ENCODE measurements around the gene COASY.

COASY gene

GRCh38 chr17:42574463-42574862 lies 12.5 kb downstream of the COASY start:
- Mint-ChIP-seq H3K4me3 (peak overlapping the region in 1 of 3 experiments; percentile 51), H3K27me3 (ENCODE audit: low read depth) (no peaks in the 10 kb centered on the region), H3K36me3 (ENCODE audit: low read depth) (peaks cover 57% of the 10 kb centered on the region), H3K9me3 (no peaks in the 10 kb centered on the region), H3K27ac (no peak overlapping the region), H3K4me1 (peaks cover 31% of the 10 kb centered on the region)
- no peak for TF ChIP-seq CTCF (IDR thresholded peaks at IDR 0.05; ENCODE audit: unreplicated experiment in 3 of 3)

DNA sequence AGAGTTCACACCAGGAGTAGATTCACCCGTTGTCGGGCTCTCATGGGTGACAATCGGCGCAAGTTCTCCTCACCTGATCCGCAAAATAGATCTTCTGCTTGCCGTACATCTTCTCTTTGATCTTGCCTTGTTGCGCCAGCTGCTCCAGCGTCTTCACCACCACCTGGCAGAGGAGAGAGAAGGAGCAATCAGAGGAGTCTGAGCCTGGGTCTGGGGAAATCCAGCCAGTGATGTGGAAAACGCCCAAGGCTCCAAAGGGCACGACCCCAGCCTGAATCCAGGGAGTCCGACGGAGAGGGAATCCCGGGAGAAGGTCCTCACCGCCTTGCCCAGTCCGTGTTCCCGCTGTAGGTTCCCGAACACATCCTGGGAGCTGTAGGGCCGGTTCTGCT lies 15.2 kb downstream of the COASY start:
- Mint-ChIP-seq H3K27ac (peak overlapping the region; percentile 5 to 88 (median 64)), H3K4me3 (peak overlapping the region; percentile 98 to 99 (median 98)), H3K27me3 (ENCODE audit: low read depth) (peaks cover 3% of the 10 kb centered on the region), H3K9me3 (no peaks in the 10 kb centered on the region), H3K36me3 (ENCODE audit: low read depth) (peaks cover 33% of the 10 kb centered on the region), H3K4me1 (peaks cover 31% of the 10 kb centered on the region)
- no peak for TF ChIP-seq CTCF (IDR thresholded peaks at IDR 0.05; ENCODE audit: unreplicated experiment in 3 of 3)

DNA sequence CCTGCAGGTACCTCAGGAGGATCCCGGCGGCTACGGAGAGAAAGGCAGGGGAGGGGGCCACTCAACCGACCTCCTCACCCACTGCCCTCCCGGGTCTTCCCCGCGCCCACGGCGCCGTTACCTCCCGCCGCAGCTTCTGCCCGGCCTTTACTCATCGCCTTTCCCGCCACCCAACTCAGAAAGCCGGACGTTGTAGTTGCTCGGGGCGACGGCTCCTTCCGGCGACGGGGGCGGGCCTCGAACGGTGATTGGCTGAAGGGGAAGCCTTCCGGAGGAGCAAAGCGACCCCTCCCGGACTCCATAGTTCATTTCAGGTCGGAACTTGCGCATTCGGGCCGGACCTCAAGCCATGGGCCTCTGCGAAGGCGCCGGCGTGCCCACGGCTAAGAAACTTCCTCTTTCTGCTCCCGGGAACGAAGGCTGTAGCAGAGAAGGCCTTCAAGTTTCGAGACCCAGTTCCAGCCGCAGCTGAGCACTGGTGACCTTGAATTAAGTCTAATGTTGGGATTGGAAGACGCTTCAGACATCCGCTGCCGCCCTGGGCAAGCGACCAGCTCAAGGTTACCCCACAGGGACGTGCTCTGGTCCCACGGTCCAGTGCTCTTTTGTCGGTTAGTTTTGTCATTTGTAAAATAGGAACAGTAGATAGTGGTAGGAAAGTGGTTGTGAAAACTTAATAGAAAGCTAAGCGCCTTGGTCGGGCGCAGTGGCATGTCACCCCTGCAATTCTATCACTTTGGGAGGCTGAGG lies 15.8 kb downstream of the COASY start, which contains the start of gene PSMC3IP:
PSMC3IP (minus strand) TSS at position 198 of the 750 bp plus-strand sequence; CDS start at position 155, 43 bp downstream.
- H3K36me3 Mint-ChIP-seq (ENCODE audit: low read depth): peaks cover 32% of the 10 kb centered on the region
- peak within 1 kb of the TSS; percentile 87 to 96 (median 88) for H3K27ac Mint-ChIP-seq
- peaks cover 3% of the 10 kb centered on the region for H3K27me3 Mint-ChIP-seq (ENCODE audit: low read depth)
- H3K9me3 Mint-ChIP-seq: no peaks in the 10 kb centered on the region
- peak in 1 of 3 experiments; percentile 26 for TF ChIP-seq CTCF (IDR thresholded peaks at IDR 0.05; ENCODE audit: unreplicated experiment in 3 of 3)
- peaks cover 31% of the 10 kb centered on the region for H3K4me1 Mint-ChIP-seq
- H3K4me3 Mint-ChIP-seq: peak within 1 kb of the TSS; percentile 98 to 99 (median 98)

DNA sequence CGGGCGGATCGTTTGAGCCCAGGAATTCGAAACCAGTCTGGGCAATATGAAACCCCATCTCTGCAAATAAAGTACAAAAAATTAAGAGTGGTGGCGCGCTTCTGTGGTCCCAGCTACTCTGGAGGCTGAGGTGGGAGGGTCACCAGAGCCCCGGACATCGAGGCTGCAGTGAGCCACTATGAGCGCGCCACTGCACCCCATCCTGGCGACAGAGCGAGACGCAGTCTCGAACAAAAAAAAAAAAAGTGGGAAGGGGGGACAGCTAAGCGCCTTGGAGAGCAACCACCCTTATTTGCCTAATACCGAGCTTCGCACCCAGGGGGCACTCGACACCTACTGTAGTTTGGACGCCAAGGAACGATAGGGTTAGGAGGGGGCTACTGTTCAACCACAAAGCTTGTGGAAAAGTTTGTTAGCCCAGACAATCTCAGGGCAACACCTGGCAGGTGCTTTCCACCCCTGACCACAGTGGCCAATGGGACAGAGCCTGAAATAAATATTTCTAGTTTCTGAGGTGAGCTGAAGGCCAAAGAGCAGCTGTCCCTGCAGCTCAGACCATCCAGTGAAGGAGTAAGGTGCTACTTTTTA lies 16.4 kb downstream of the COASY start:
- no peaks in the 10 kb centered on the region for H3K9me3 Mint-ChIP-seq
- TF ChIP-seq CTCF (IDR thresholded peaks at IDR 0.05; ENCODE audit: unreplicated experiment in 3 of 3): peak; percentile 74 to 75 (median 75)

GRCh38 chr17:42579794-42580551 lies 18.0 kb downstream of the COASY start:
- Mint-ChIP-seq H3K36me3 (ENCODE audit: low read depth) (peaks cover 31% of the 10 kb centered on the region), H3K4me1 (peaks cover 31% of the 10 kb centered on the region), H3K27ac (peak overlapping the region in 1 of 3 experiments; percentile 8), H3K4me3 (peak overlapping the region; percentile 57 to 78 (median 69)), H3K9me3 (no peaks in the 10 kb centered on the region), H3K27me3 (ENCODE audit: low read depth) (peaks cover 3% of the 10 kb centered on the region)
- TF ChIP-seq CTCF (IDR thresholded peaks at IDR 0.05; ENCODE audit: unreplicated experiment in 3 of 3): no peak

More for the DNA sequence above, 16.4 kb downstream of the COASY start:
- Mint-ChIP-seq H3K4me3 (peak overlapping the region; percentile 98 to 99 (median 98)), H3K27ac (peak overlapping the region; percentile 87 to 96 (median 88)), H3K4me1 (peaks cover 31% of the 10 kb centered on the region), H3K36me3 (ENCODE audit: low read depth) (peaks cover 32% of the 10 kb centered on the region), H3K27me3 (ENCODE audit: low read depth) (peaks cover 3% of the 10 kb centered on the region)
